ENCODE results near the gene EPOP.

The EPOP gene

GRCh38 chr17:38697061-38697820, 22.5 kb upstream of the EPOP start:
- DNase-seq (ENCODE audit: low read depth): no peak
- no peak overlapping the region for H3K4me3 ChIP-seq (ENCODE audit: low read depth, low read length)

GRCh38 chr17:38693700-38694329, 19.1 kb upstream of the EPOP start:
- TF ChIP-seq MAX (IDR thresholded peaks at IDR 0.05; ENCODE audit: low read depth, low read length): no peak
- TF ChIP-seq MYC (IDR thresholded peaks at IDR 0.05; ENCODE audit: low read depth, low read length): no peak
- TF ChIP-seq CTCF (IDR thresholded peaks at IDR 0.05; ENCODE audit: low read depth, low read length): no peak
- no peak for TF ChIP-seq POLR2A (IDR thresholded peaks at IDR 0.05; ENCODE audit: extremely low read depth, insufficient read length)
- H3K4me3 ChIP-seq (ENCODE audit: low read depth, low read length): no peak overlapping the region
- no peak for DNase-seq (ENCODE audit: low read depth)

More at GRCh38 chr17:38697061-38697820, 22.5 kb upstream of the EPOP start:
- TF ChIP-seq POLR2A (IDR thresholded peaks at IDR 0.05; ENCODE audit: extremely low read depth, insufficient read length) (no peak), MAX (IDR thresholded peaks at IDR 0.05; ENCODE audit: low read depth, low read length) (no peak), MYC (IDR thresholded peaks at IDR 0.05; ENCODE audit: low read depth, low read length) (no peak), CTCF (IDR thresholded peaks at IDR 0.05; ENCODE audit: low read depth, low read length) (no peak)

GRCh38 chr17:38691154-38691553, 16.4 kb upstream of the EPOP start:
- DNase-seq (ENCODE audit: low read depth): no peak
- TF ChIP-seq POLR2A (IDR thresholded peaks at IDR 0.05; ENCODE audit: extremely low read depth, insufficient read length): no peak
- no peak overlapping the region for H3K4me3 ChIP-seq (ENCODE audit: low read depth, low read length)

GRCh38 chr17:38690386-38690785, 15.6 kb upstream of the EPOP start:
- no peak overlapping the region for H3K4me3 ChIP-seq (ENCODE audit: low read depth, low read length)
- TF ChIP-seq MYC (IDR thresholded peaks at IDR 0.05; ENCODE audit: low read depth, low read length) (no peak), MAX (IDR thresholded peaks at IDR 0.05; ENCODE audit: low read depth, low read length) (no peak), POLR2A (IDR thresholded peaks at IDR 0.05; ENCODE audit: extremely low read depth, insufficient read length) (no peak), CTCF (IDR thresholded peaks at IDR 0.05; ENCODE audit: low read depth, low read length) (no peak)
- DNase-seq (ENCODE audit: low read depth): no peak

GRCh38 chr17:38687286-38687685, 12.5 kb upstream of the EPOP start:
- TF ChIP-seq MYC (IDR thresholded peaks at IDR 0.05; ENCODE audit: low read depth, low read length): no peak
- no peak for TF ChIP-seq POLR2A (IDR thresholded peaks at IDR 0.05; ENCODE audit: extremely low read depth, insufficient read length)
- TF ChIP-seq MAX (IDR thresholded peaks at IDR 0.05; ENCODE audit: low read depth, low read length): no peak
- no peak for TF ChIP-seq CTCF (IDR thresholded peaks at IDR 0.05; ENCODE audit: low read depth, low read length)
- DNase-seq (ENCODE audit: low read depth): no peak
- H3K4me3 ChIP-seq (ENCODE audit: low read depth, low read length): no peak overlapping the region

- no peak overlapping the region for H3K4me3 ChIP-seq (ENCODE audit: low read depth, low read length)
- TF ChIP-seq CTCF (IDR thresholded peaks at IDR 0.05; ENCODE audit: low read depth, low read length): no peak
- no peak for TF ChIP-seq MAX (IDR thresholded peaks at IDR 0.05; ENCODE audit: low read depth, low read length)
- TF ChIP-seq MYC (IDR thresholded peaks at IDR 0.05; ENCODE audit: low read depth, low read length): no peak
- TF ChIP-seq POLR2A (IDR thresholded peaks at IDR 0.05; ENCODE audit: extremely low read depth, insufficient read length): no peak
- no peak for DNase-seq (ENCODE audit: low read depth)
Observed at GRCh38 chr17:38685491-38685890, 10.7 kb upstream of the EPOP start.

All from NB4 (cell line).